ENCODE data around the gene UIMC1. TPM values are rescaled to one million over a fixed set of nuclear protein-coding genes. Genes with fewer than 3 reads are reported as not detected.

The UIMC1 gene
- total RNA-seq, 3 donors from 2014 or later = 51.7 to 64.2 (median 57.1) TPM

DNA sequence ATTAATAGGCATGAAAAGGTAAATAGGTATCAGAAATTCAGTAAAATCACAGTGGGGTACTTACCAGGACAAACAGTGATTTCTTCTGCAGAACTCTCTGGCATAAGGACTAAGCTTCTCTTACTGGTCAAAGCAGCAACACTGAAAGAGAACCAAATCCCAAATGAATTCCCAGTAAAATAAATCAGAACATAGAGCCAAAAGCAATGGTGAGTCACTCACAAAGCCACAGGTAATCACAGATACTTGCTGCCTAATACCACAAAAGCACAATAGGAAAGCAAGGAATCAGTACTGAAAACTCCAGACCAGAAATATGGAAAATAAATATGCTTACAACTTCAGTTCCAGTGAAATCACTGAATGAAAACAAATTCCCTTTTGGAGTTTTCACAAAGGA, 50.7 kb downstream of the UIMC1 start:
- DNase-seq (no peak), ATAC-seq (no peak)
- no peaks in the 10 kb centered on the region for H3K27me3 Mint-ChIP-seq (ENCODE audit: low read depth)
- no peaks in the 10 kb centered on the region for H3K9me3 Mint-ChIP-seq
- H3K4me1 Mint-ChIP-seq (ENCODE audit: low read depth) = peaks cover 2% of the 10 kb centered on the region
- no peak overlapping the region for H3K4me3 Mint-ChIP-seq
- peaks cover 36% of the 10 kb centered on the region for H3K36me3 Mint-ChIP-seq (ENCODE audit: insufficient read depth)

GRCh38 chr5:176954050-176954449, 52.5 kb downstream of the UIMC1 start:
- H3K36me3 Mint-ChIP-seq (ENCODE audit: insufficient read depth) = peaks cover 34% of the 10 kb centered on the region
- peaks cover 2% of the 10 kb centered on the region for H3K4me1 Mint-ChIP-seq (ENCODE audit: low read depth)
- ATAC-seq (no peak), DNase-seq (no peak)
- H3K9me3 Mint-ChIP-seq = no peaks in the 10 kb centered on the region
- H3K4me3 Mint-ChIP-seq = no peak overlapping the region
- no peaks in the 10 kb centered on the region for H3K27me3 Mint-ChIP-seq (ENCODE audit: low read depth)

DNA sequence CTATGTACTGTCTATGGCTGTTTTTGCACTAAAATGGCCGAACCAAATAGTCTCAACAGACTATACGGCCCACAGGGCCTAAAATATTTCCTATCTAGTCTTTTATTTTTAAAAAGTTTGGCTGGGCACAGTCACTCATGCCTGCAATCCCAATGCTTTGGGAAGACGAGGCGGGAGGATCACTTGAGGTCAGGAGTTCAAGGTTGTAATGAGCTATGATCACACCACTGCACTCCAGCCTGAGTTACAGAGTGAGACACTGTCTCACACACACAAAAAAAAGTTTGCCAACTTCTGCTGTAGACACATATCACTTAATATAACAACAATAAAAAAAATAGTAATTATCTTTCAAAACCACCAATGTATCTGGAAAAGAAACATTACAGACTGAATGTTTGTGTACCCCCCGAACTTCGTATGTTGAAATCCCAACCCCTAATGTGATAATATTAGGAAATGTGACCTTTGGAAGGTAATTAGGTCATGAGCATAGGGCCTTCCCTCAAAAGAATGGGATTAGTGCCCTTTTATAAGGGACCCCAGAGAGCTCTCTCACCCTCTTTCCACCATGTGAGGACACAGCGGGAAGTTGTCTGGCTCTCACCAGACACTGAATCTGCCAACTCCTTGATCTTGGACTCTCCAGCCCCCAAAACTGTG, 53.9 kb downstream of the UIMC1 start:
- Mint-ChIP-seq H3K4me1 (ENCODE audit: low read depth) (no peaks in the 10 kb centered on the region), H3K36me3 (ENCODE audit: insufficient read depth) (peaks cover 36% of the 10 kb centered on the region), H3K9me3 (no peaks in the 10 kb centered on the region)

GRCh38 chr5:176948458-176948857, 58.1 kb downstream of the UIMC1 start:
- no peak for ATAC-seq
- H3K4me3 Mint-ChIP-seq = no peak overlapping the region
- no peaks in the 10 kb centered on the region for H3K9me3 Mint-ChIP-seq
- H3K36me3 Mint-ChIP-seq (ENCODE audit: insufficient read depth) = peaks cover 26% of the 10 kb centered on the region
- no peak for DNase-seq
- no peaks in the 10 kb centered on the region for H3K27me3 Mint-ChIP-seq (ENCODE audit: low read depth)
- no peaks in the 10 kb centered on the region for H3K4me1 Mint-ChIP-seq (ENCODE audit: low read depth)

More for the DNA sequence above, 53.9 kb downstream of the UIMC1 start:
- no peaks in the 10 kb centered on the region for H3K27me3 Mint-ChIP-seq (ENCODE audit: low read depth)
- DNase-seq = no peak
- no peak overlapping the region for H3K4me3 Mint-ChIP-seq
- ATAC-seq = no peak

DNA sequence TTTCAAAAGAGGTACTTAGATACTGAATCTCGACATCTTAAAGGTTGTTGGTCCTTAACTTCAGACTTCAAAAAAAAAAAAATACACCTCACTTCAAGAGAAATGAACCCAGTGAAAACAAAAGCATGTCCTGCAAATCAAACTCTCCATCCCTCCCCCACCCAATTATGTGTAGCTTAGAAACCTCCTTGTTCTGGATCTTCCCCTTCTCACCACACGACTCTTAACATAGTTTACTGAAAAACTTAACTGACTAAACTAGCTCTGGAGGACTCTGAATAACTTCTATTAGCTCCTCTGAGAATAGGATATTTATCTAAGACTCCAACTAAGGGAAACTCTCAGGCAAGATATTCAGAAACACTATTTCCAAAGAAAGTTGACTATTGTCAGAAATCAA, 58.7 kb downstream of the UIMC1 start:
- no peak for DNase-seq
- Mint-ChIP-seq H3K36me3 (ENCODE audit: insufficient read depth) (peaks cover 31% of the 10 kb centered on the region), H3K4me3 (no peak overlapping the region), H3K4me1 (ENCODE audit: low read depth) (no peaks in the 10 kb centered on the region), H3K27me3 (ENCODE audit: low read depth) (no peaks in the 10 kb centered on the region), H3K9me3 (no peaks in the 10 kb centered on the region)
- ATAC-seq = no peak

- Mint-ChIP-seq H3K4me3 (no peak overlapping the region), H3K4me1 (ENCODE audit: low read depth) (no peaks in the 10 kb centered on the region), H3K27me3 (ENCODE audit: low read depth) (no peaks in the 10 kb centered on the region), H3K36me3 (ENCODE audit: insufficient read depth) (peaks cover 27% of the 10 kb centered on the region), H3K9me3 (no peaks in the 10 kb centered on the region)
- no peak for DNase-seq
- ATAC-seq = no peak
Observed at GRCh38 chr5:176944268-176944667, 62.3 kb downstream of the UIMC1 start.

DNA sequence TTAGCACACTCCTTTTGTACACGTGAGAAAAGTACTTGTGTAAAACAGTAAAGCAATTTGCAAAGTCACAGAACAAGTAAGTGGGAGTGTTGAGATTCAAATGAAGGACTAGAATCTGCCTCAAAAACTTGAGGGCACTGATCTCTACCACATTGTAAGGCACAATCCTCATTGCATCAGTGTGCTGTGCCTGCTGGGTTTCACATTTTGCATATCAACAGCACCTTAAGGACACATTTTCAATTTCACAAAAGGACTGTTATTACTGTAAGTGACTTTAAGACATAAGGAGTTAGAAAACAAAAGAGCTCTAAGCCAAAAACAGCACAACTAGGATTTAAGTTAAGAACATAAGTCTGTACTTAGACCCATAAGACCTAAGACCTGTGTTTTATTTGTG, 62.8 kb downstream of the UIMC1 start:
- H3K27me3 Mint-ChIP-seq (ENCODE audit: low read depth) = no peaks in the 10 kb centered on the region
- no peaks in the 10 kb centered on the region for H3K4me1 Mint-ChIP-seq (ENCODE audit: low read depth)
- peaks cover 27% of the 10 kb centered on the region for H3K36me3 Mint-ChIP-seq (ENCODE audit: insufficient read depth)
- DNase-seq (no peak), ATAC-seq (no peak)
- no peak overlapping the region for H3K4me3 Mint-ChIP-seq
- H3K9me3 Mint-ChIP-seq = no peaks in the 10 kb centered on the region

- Mint-ChIP-seq H3K27me3 (ENCODE audit: low read depth) (no peaks in the 10 kb centered on the region), H3K36me3 (ENCODE audit: insufficient read depth) (peaks cover 22% of the 10 kb centered on the region), H3K4me1 (ENCODE audit: low read depth) (no peaks in the 10 kb centered on the region), H3K9me3 (no peaks in the 10 kb centered on the region), H3K4me3 (no peak overlapping the region)
- ATAC-seq (no peak), DNase-seq (no peak)
Observed at GRCh38 chr5:176941951-176942350, 64.6 kb downstream of the UIMC1 start.

- peaks cover 23% of the 10 kb centered on the region for H3K36me3 Mint-ChIP-seq (ENCODE audit: insufficient read depth)
- DNase-seq (no peak), ATAC-seq (no peak)
- H3K4me3 Mint-ChIP-seq = no peak overlapping the region
- no peaks in the 10 kb centered on the region for H3K9me3 Mint-ChIP-seq
- H3K4me1 Mint-ChIP-seq (ENCODE audit: low read depth) = peaks cover 13% of the 10 kb centered on the region
- H3K27me3 Mint-ChIP-seq (ENCODE audit: low read depth) = no peaks in the 10 kb centered on the region
Observed at GRCh38 chr5:176938472-176938871, 68.1 kb downstream of the UIMC1 start.

- Mint-ChIP-seq H3K36me3 (ENCODE audit: insufficient read depth) (peaks cover 24% of the 10 kb centered on the region), H3K4me1 (ENCODE audit: low read depth) (peaks cover 19% of the 10 kb centered on the region), H3K9me3 (no peaks in the 10 kb centered on the region), H3K4me3 (no peak overlapping the region), H3K27me3 (ENCODE audit: low read depth) (no peaks in the 10 kb centered on the region)
- ATAC-seq (peak in 1 of 2 donors; percentile 43), DNase-seq (no peak)
Observed at GRCh38 chr5:176935017-176935416, 71.6 kb downstream of the UIMC1 start.

- no peaks in the 10 kb centered on the region for H3K9me3 Mint-ChIP-seq
- ATAC-seq (peak in 1 of 2 donors; percentile 32), DNase-seq (no peak)
- H3K27me3 Mint-ChIP-seq (ENCODE audit: low read depth) = no peaks in the 10 kb centered on the region
- H3K4me3 Mint-ChIP-seq = no peak overlapping the region
- H3K36me3 Mint-ChIP-seq (ENCODE audit: insufficient read depth) = peaks cover 27% of the 10 kb centered on the region
- H3K4me1 Mint-ChIP-seq (ENCODE audit: low read depth) = peaks cover 23% of the 10 kb centered on the region
Observed at GRCh38 chr5:176934309-176934930, 72.2 kb downstream of the UIMC1 start.

GRCh38 chr5:176929654-176930053, 76.9 kb downstream of the UIMC1 start:
- peaks cover 21% of the 10 kb centered on the region for H3K36me3 Mint-ChIP-seq (ENCODE audit: insufficient read depth)
- no peaks in the 10 kb centered on the region for H3K27me3 Mint-ChIP-seq (ENCODE audit: low read depth)
- no peaks in the 10 kb centered on the region for H3K9me3 Mint-ChIP-seq
- H3K4me1 Mint-ChIP-seq (ENCODE audit: low read depth) = peaks cover 12% of the 10 kb centered on the region
- no peak for DNase-seq
- no peak overlapping the region for H3K4me3 Mint-ChIP-seq
- no peak for ATAC-seq

GRCh38 chr5:176927562-176927961, 79.0 kb downstream of the UIMC1 start:
- DNase-seq (no peak), ATAC-seq (no peak)
- Mint-ChIP-seq H3K9me3 (no peaks in the 10 kb centered on the region), H3K36me3 (ENCODE audit: insufficient read depth) (peaks cover 22% of the 10 kb centered on the region), H3K27me3 (ENCODE audit: low read depth) (no peaks in the 10 kb centered on the region), H3K4me1 (ENCODE audit: low read depth) (peaks cover 12% of the 10 kb centered on the region), H3K4me3 (no peak overlapping the region)

- H3K4me3 Mint-ChIP-seq = no peak overlapping the region
- no peak for ATAC-seq
- peaks cover 33% of the 10 kb centered on the region for H3K36me3 Mint-ChIP-seq (ENCODE audit: insufficient read depth)
Observed at GRCh38 chr5:176922817-176923216, 83.8 kb downstream of the UIMC1 start.

DNA sequence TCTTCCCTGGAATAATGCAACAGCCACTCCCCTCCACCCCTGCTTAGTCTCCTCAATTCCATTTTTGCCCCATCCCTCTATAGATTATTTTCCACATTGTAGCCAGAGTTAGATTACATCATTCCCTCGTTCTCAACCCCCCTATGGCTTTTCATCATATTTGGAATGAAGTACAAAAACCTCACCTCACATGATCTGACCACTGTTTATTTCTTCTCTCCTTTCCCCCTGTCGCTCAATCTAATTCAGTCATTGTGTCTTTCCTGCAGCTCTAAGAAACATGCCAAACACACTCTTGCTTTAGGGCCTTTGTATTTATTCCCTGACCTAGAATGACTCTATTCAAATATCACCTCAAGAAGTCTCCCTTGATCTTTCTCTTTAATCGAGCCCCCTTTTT, 84.9 kb downstream of the UIMC1 start:
- H3K4me3 Mint-ChIP-seq = no peak overlapping the region

More at GRCh38 chr5:176922817-176923216, 83.8 kb downstream of the UIMC1 start:
- H3K9me3 Mint-ChIP-seq = no peaks in the 10 kb centered on the region
- H3K27me3 Mint-ChIP-seq (ENCODE audit: low read depth) = no peaks in the 10 kb centered on the region
- DNase-seq = no peak
- peaks cover 3% of the 10 kb centered on the region for H3K4me1 Mint-ChIP-seq (ENCODE audit: low read depth)

More for the DNA sequence above, 84.9 kb downstream of the UIMC1 start:
- no peak for ATAC-seq
- Mint-ChIP-seq H3K9me3 (no peaks in the 10 kb centered on the region), H3K36me3 (ENCODE audit: insufficient read depth) (peaks cover 33% of the 10 kb centered on the region), H3K4me1 (ENCODE audit: low read depth) (peaks cover 3% of the 10 kb centered on the region), H3K27me3 (ENCODE audit: low read depth) (no peaks in the 10 kb centered on the region)
- no peak for DNase-seq
